Activated CD8-positive, alpha-beta T cell treated with anti-CD3 and anti-CD28 coated beads for 36 hours (primary cell): ENCODE measurements around the gene NFE2L2. TPM values are rescaled to one million over a fixed set of nuclear protein-coding genes. Genes with fewer than 3 reads are reported as not detected.
"Not testable (repeated sequence)": the region's sequence is repeated elsewhere in the genome, so short reads cannot be mapped to it uniquely, and the experiment has no call there.

Source experiments
- ATAC-seq: fragments of 200-7000 bp; cut with Tn5 transposase; one replicate; pipeline ENCODE4 v1.10.0; 2021; ENCODE audit warnings: mild to moderate bottlenecking, moderate library complexity
- CTCF ChIA-PET: fragments of 350-600 bp; sonication (Branson Sonifier 250); formaldehyde crosslinking; loops from one replicate; lab custom pipeline; 2021; ENCODE audit warnings: antibody characterized with exemption; lab: Charles Lee
- POLR2A ChIA-PET: fragments of 350-600 bp; sonication (Branson Sonifier 250); formaldehyde crosslinking; loops from one replicate; lab custom pipeline; 2021; ENCODE audit warnings: antibody characterized with exemption; lab: Charles Lee
- DNase-seq: peaks from one replicate; pipeline ENCODE4 v3.0.0-alpha.2; 2020
- H3K27ac Mint-ChIP-seq: one replicate; pipeline ENCODE4 v1.8.0; 2021; ENCODE audit warnings: mild to moderate bottlenecking, mixed read lengths
- H3K27me3 Mint-ChIP-seq: one replicate; pipeline ENCODE4 v1.8.0; 2021; ENCODE audit warnings: mixed read lengths
- H3K36me3 Mint-ChIP-seq: one replicate; pipeline ENCODE4 v1.8.0; 2021; ENCODE audit warnings: low read depth, mixed read lengths
- H3K4me1 Mint-ChIP-seq: one replicate; pipeline ENCODE4 v1.8.0; 2021; ENCODE audit warnings: low read depth, mixed read lengths
- H3K4me3 Mint-ChIP-seq: one replicate; pipeline ENCODE4 v1.8.0; 2021; ENCODE audit warnings: mild to moderate bottlenecking, moderate library complexity, mixed read lengths
- H3K9me3 Mint-ChIP-seq: one replicate; pipeline ENCODE4 v1.8.0; 2021; ENCODE audit warnings: mixed read lengths
- CTCF ChIP-seq: fragments of 200-600 bp; IDR thresholded peaks from one replicate; pipeline ENCODE4 v1.8.0; 2022; ENCODE audit warnings: antibody characterized with exemption, mild to moderate bottlenecking
- intact Hi-C: fragments of 100-400 bp; cut with micrococcal nuclease; formaldehyde crosslinking; loops from one replicate; pipeline ENCODE4 v1.10.0; 2022
- total RNA-seq, 2 experiments: library from RNA; stranded (reverse); gene quantifications; one replicate each; pipeline ENCODE4 v1.2.3, GENCODE V29; 2021

The NFE2L2 gene
- total RNA-seq, 2 experiments from 2014 or later, result 57.3 to 57.6 TPM

GRCh38 chr2:177211169-177211568 lies 53.4 kb downstream of the NFE2L2 start:
- no peak for DNase-seq
- Mint-ChIP-seq H3K27ac (peak overlapping the region; percentile 98), H3K4me3 (peak overlapping the region; percentile 88), H3K36me3 (peaks cover 44% of the 10 kb centered on the region), H3K9me3 (no peaks in the 10 kb centered on the region), H3K27me3 (no peaks in the 10 kb centered on the region), H3K4me1 (peaks cover 33% of the 10 kb centered on the region)
- ChIA-PET CTCF (interaction anchor here (1.1 to 1.7 kb wide), 5 partner anchors 13 to 53 kb away, joined by 3 to 15 read pairs (median 8); partner anchors contain the start of gene NFE2L2), POLR2A (interaction anchor here (0.6 to 1.9 kb wide), 15 partner anchors 11 to 104 kb away, joined by 3 to 54 read pairs (median 4); partner anchors contain the start of gene NFE2L2)
- intact Hi-C loops, result loop anchor here (1.0 kb wide), 1 partner anchor 45 kb away; no protein-coding TSS in a partner anchor
- TF ChIP-seq CTCF, result no peak
- no peak for ATAC-seq

GRCh38 chr2:177207101-177207500 lies 57.4 kb downstream of the NFE2L2 start:
- intact Hi-C loops, result no loop called here
- ChIA-PET POLR2A (no interaction called here), CTCF (no interaction called here)
- DNase-seq (no peak), ATAC-seq (peak; percentile 38)
- no peaks in the 10 kb centered on the region for H3K9me3 Mint-ChIP-seq
- H3K27me3 Mint-ChIP-seq, result no peaks in the 10 kb centered on the region
- peaks cover 13% of the 10 kb centered on the region for H3K36me3 Mint-ChIP-seq
- H3K4me1 Mint-ChIP-seq, result peaks cover 21% of the 10 kb centered on the region
- peak overlapping the region; percentile 56 for H3K27ac Mint-ChIP-seq
- no peak overlapping the region for H3K4me3 Mint-ChIP-seq
- TF ChIP-seq CTCF, result no peak

GRCh38 chr2:177204417-177204816 lies 60.1 kb downstream of the NFE2L2 start:
- no peak overlapping the region for H3K27ac Mint-ChIP-seq
- intact Hi-C loops, result no loop called here
- DNase-seq (no peak), ATAC-seq (no peak)
- TF ChIP-seq CTCF, result no peak
- no peak overlapping the region for H3K4me3 Mint-ChIP-seq
- ChIA-PET CTCF (interaction anchor here (0.6 to 1.3 kb wide), 3 partner anchors 38 to 126 kb away, joined by 3 to 4 read pairs (median 3); no protein-coding TSS in a partner anchor), POLR2A (no interaction called here)
- peaks cover 13% of the 10 kb centered on the region for H3K4me1 Mint-ChIP-seq
- H3K36me3 Mint-ChIP-seq, result peaks cover 5% of the 10 kb centered on the region
- no peaks in the 10 kb centered on the region for H3K9me3 Mint-ChIP-seq
- H3K27me3 Mint-ChIP-seq, result no peaks in the 10 kb centered on the region

- no peaks in the 10 kb centered on the region for H3K36me3 Mint-ChIP-seq
- no peak for DNase-seq
- intact Hi-C loops, result no loop called here
- H3K27ac Mint-ChIP-seq, result no peak overlapping the region
- ChIA-PET CTCF (interaction anchor here (0.6 to 3.6 kb wide), 5 partner anchors 36 to 550 kb away, joined by 3 to 17 read pairs (median 4); no protein-coding TSS in a partner anchor), POLR2A (interaction anchor here (0.8 to 1.0 kb wide), 2 partner anchors 23 to 190 kb away, joined by 3 read pairs; no protein-coding TSS in a partner anchor)
- no peaks in the 10 kb centered on the region for H3K9me3 Mint-ChIP-seq
- no peak for ATAC-seq
- H3K27me3 Mint-ChIP-seq, result no peaks in the 10 kb centered on the region
- peaks cover 5% of the 10 kb centered on the region for H3K4me1 Mint-ChIP-seq
- no peak overlapping the region for H3K4me3 Mint-ChIP-seq
- TF ChIP-seq CTCF, result no peak
Observed at GRCh38 chr2:177201919-177202346, 62.6 kb downstream of the NFE2L2 start.

GRCh38 chr2:177200419-177200818 lies 64.1 kb downstream of the NFE2L2 start:
- DNase-seq, H3K4me1 Mint-ChIP-seq, ATAC-seq, H3K36me3 Mint-ChIP-seq, H3K27ac Mint-ChIP-seq, intact Hi-C loops, POLR2A ChIA-PET, H3K4me3 Mint-ChIP-seq, H3K27me3 Mint-ChIP-seq, H3K9me3 Mint-ChIP-seq: not testable (repeated sequence)
- CTCF ChIA-PET, result interaction anchor here (3.6 kb wide), 1 partner anchor 35 kb away, joined by 17 read pairs; no protein-coding TSS in a partner anchor
